PC-3 (cell line): ENCODE data around the gene C1D.

Experiments
- CTCF ChIP-seq: fragments of 300-600 bp; sonication (generic); conservative IDR thresholded peaks from 2 replicates; pipeline ENCODE4 v1.5.1; 2017; ENCODE audit warnings: antibody characterized with exemption, low read depth, mild to moderate bottlenecking, low read length
- EZH2 ChIP-seq: fragments of 300-600 bp; sonication (generic); IDR thresholded peaks from one replicate; pipeline ENCODE4 v1.6.1; 2017; ENCODE audit warnings: antibody characterized with exemption, mild to moderate bottlenecking, low read length; ENCODE audit not compliant: unreplicated experiment
- EZH2phosphoT487 ChIP-seq: fragments of 300-600 bp; sonication (generic); IDR thresholded peaks from 2 replicates; pipeline ENCODE4 v1.6.1; 2018; ENCODE audit warnings: mild to moderate bottlenecking, antibody characterized with exemption, low read length, borderline replicate concordance

- no peak for TF ChIP-seq EZH2
- TF ChIP-seq CTCF: peak; percentile 20; the same call in 1 of the 2 replicates
- no peak for TF ChIP-seq EZH2phosphoT487
Measured at GRCh38 chr2:68018727-68019126, 44.1 kb downstream of the C1D start.
